Keratinocyte (primary cell): Measurements from ENCODE around the gene RIN3. TPM values are rescaled to one million over a fixed set of nuclear protein-coding genes. Genes with fewer than 3 reads are reported as not detected.

Experiments used
- DNase-seq: peaks from one replicate; pipeline ENCODE4 v3.0.0-alpha.2; 2011; ENCODE audit warnings: low read depth, missing footprints, low spot score
- FAIRE-seq: peaks from 2 replicates; lab custom pipeline; 2011; peaks lifted over from hg19 to GRCh38; lab: Jason Lieb, UNC
- H2AFZ ChIP-seq: 2 replicates; pipeline ENCODE4 v1.6.0; 2012; ENCODE audit warnings: low read length, control low read depth, inconsistent platforms; ENCODE audit not compliant: control insufficient read depth
- H3K27ac ChIP-seq: 2 replicates; pipeline ENCODE4 v1.5.1; 2011; ENCODE audit warnings: low read length; ENCODE audit not compliant: control insufficient read depth, insufficient read depth
- H3K27me3 ChIP-seq: 3 replicates; pipeline ENCODE4 v1.6.0; 2011; ENCODE audit warnings: low read length; ENCODE audit not compliant: control insufficient read depth, insufficient read depth; ENCODE audit errors: extremely low read depth
- H3K36me3 ChIP-seq, 2 experiments: 2 replicates in 1 of 2; 3 replicates in 1 of 2; pipeline ENCODE4 v1.5.1; 2011; ENCODE audit warnings: low read length in 2 of 2, mild to moderate bottlenecking in 1 of 2; ENCODE audit not compliant: control insufficient read depth in 2 of 2, insufficient read depth in 2 of 2; ENCODE audit errors: extremely low read depth in 1 of 2
- H3K4me1 ChIP-seq: 3 replicates; pipeline ENCODE4 v1.5.1; 2011; ENCODE audit warnings: low read length; ENCODE audit not compliant: control insufficient read depth, insufficient read depth; ENCODE audit errors: extremely low read depth
- H3K4me2 ChIP-seq: 3 replicates; pipeline ENCODE4 v1.6.0; 2011; ENCODE audit warnings: low read depth, low read length; ENCODE audit not compliant: control insufficient read depth, insufficient read depth; ENCODE audit errors: extremely low read depth
- H3K4me3 ChIP-seq, 3 experiments: fragments of 200-600 bp in 1 of 3; sonication (generic) in 1 of 3; 2 replicates in 2 of 3; 3 replicates in 1 of 3; pipeline ENCODE4 v1.5.1; 2011 to 2016; ENCODE audit warnings: low read length in 3 of 3, mild to moderate bottlenecking in 3 of 3, control low read depth in 2 of 3, inconsistent platforms in 1 of 3, low read depth in 1 of 3, mixed read lengths in 1 of 3, mixed run types in 1 of 3, moderate library complexity in 1 of 3; ENCODE audit not compliant: control insufficient read depth in 2 of 3, insufficient read depth in 2 of 3; ENCODE audit errors: extremely low read depth in 1 of 3
- H3K79me2 ChIP-seq: 2 replicates; pipeline ENCODE4 v1.6.0; 2012; ENCODE audit warnings: low read length; ENCODE audit not compliant: control insufficient read depth, insufficient read depth
- H3K9ac ChIP-seq: 3 replicates; pipeline ENCODE4 v1.6.0; 2011; ENCODE audit warnings: low read length; ENCODE audit not compliant: control insufficient read depth, insufficient read depth; ENCODE audit errors: extremely low read depth
- H3K9me1 ChIP-seq: 3 replicates; pipeline ENCODE4 v1.6.0; 2011; ENCODE audit warnings: low read length; ENCODE audit not compliant: control insufficient read depth, insufficient read depth; ENCODE audit errors: extremely low read depth
- H3K9me3 ChIP-seq: 2 replicates; pipeline ENCODE4 v1.5.1; 2012; ENCODE audit warnings: low read depth, low read length; ENCODE audit not compliant: control insufficient read depth
- H4K20me1 ChIP-seq: 3 replicates; pipeline ENCODE4 v1.6.0; 2011; ENCODE audit warnings: low read length; ENCODE audit not compliant: control insufficient read depth, insufficient read depth; ENCODE audit errors: extremely low read depth
- EZH2 ChIP-seq: IDR thresholded peaks from one replicate; pipeline ENCODE4 v1.6.1; 2012; ENCODE audit warnings: inconsistent platforms, mild to moderate bottlenecking, low read length, moderate library complexity
- dilution Hi-C: fragments of 300-500 bp; cut with MboI; formaldehyde crosslinking; loops from one replicate; pipeline ENCODE4 v1.7.0; 2020; ENCODE audit warnings: low sequenced_read_pairs; ENCODE audit not compliant: extremely low pct_ligation_motif_present
- polyA plus RNA-seq, 5 experiments: library from polyadenylated mRNA; depleted of rRNA in 3 of 5; stranded (reverse) in 3 of 5; stranded (forward) in 1 of 5; unstranded in 1 of 5; fragments of >200 nt; gene quantifications; 1 replicate in 1 of 5; 2 replicates in 3 of 5; 3 replicates in 1 of 5; pipeline versions ENCODE4 v1.2.1 to v1.2.3, GENCODE V29; 2011 to 2012; ENCODE audit warnings: missing spikeins in 2 of 5, low read depth in 1 of 5, low replicate concordance in 1 of 5
- TF ChIP-seq, protein P1 (sequence below), 3 experiments: IDR thresholded peaks in 1 of 3; conservative IDR thresholded peaks in 1 of 3; optimal IDR thresholded peaks in 1 of 3; 2 replicates in 2 of 3; 3 replicates in 1 of 3; pipeline versions ENCODE3 to v1.5.1; 2011; ENCODE audit warnings: low read length in 3 of 3, mild to moderate bottlenecking in 3 of 3, moderate library complexity in 2 of 3, control low read depth in 1 of 3, inconsistent platforms in 1 of 3; ENCODE audit not compliant: insufficient read depth in 2 of 3; ENCODE audit errors: extremely low read depth in 1 of 3

Gene RIN3
- polyA plus RNA-seq, 1 donor (not counting 4 experiments of a cell fraction or from before 2014, with no cell fraction given): 1.2 TPM

DNA sequence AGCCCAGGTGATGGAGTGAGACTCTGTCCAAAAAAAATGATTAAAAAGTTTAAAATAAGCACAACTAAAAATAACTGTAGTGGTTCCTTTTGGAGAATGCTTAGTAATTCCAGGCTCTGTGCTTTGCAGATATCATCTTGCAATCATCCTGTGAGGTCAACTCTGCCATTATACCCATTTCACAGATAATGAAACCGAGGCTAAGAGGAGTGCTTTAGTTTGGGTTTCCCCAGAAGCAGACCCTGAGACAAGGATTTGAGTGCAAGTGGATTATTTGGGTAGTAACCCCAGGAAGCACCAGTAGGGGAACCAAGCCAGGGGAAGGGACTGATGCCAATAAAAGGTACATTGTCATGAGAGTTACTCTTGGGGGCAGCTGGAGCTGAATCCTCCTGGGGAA is 44.7 kb downstream of the RIN3 start:
- DNase-seq: no peak
- peaks cover 0 to 3% of the 10 kb centered on the region in 2 experiments for H3K36me3 ChIP-seq
- no peaks in the 10 kb centered on the region for H3K79me2 ChIP-seq
- H3K9me3 ChIP-seq: no peaks in the 10 kb centered on the region
- H3K4me2 ChIP-seq: no peak overlapping the region
- no peak overlapping the region for H2AFZ ChIP-seq
- H3K27ac ChIP-seq: no peak overlapping the region
- FAIRE-seq: no peak
- no peaks in the 10 kb centered on the region for H3K27me3 ChIP-seq
- TF ChIP-seq, protein P1, sequence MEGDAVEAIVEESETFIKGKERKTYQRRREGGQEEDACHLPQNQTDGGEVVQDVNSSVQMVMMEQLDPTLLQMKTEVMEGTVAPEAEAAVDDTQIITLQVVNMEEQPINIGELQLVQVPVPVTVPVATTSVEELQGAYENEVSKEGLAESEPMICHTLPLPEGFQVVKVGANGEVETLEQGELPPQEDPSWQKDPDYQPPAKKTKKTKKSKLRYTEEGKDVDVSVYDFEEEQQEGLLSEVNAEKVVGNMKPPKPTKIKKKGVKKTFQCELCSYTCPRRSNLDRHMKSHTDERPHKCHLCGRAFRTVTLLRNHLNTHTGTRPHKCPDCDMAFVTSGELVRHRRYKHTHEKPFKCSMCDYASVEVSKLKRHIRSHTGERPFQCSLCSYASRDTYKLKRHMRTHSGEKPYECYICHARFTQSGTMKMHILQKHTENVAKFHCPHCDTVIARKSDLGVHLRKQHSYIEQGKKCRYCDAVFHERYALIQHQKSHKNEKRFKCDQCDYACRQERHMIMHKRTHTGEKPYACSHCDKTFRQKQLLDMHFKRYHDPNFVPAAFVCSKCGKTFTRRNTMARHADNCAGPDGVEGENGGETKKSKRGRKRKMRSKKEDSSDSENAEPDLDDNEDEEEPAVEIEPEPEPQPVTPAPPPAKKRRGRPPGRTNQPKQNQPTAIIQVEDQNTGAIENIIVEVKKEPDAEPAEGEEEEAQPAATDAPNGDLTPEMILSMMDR (optimal IDR thresholded peaks at IDR 0.05 in 1 of 3, IDR thresholded peaks at IDR 0.05 in 1 of 3, conservative IDR thresholded peaks at IDR 0.05 in 1 of 3; ENCODE audit: extremely low read depth in 1 of 3, insufficient read depth in 2 of 3, low read length in 3 of 3): no peak
- H3K9ac ChIP-seq: no peak overlapping the region
- no peak overlapping the region for H3K4me3 ChIP-seq
- dilution Hi-C loops: no loop called here
- H3K4me1 ChIP-seq: peaks cover 2% of the 10 kb centered on the region
- no peaks in the 10 kb centered on the region for H3K9me1 ChIP-seq
- H4K20me1 ChIP-seq: no peaks in the 10 kb centered on the region

DNA sequence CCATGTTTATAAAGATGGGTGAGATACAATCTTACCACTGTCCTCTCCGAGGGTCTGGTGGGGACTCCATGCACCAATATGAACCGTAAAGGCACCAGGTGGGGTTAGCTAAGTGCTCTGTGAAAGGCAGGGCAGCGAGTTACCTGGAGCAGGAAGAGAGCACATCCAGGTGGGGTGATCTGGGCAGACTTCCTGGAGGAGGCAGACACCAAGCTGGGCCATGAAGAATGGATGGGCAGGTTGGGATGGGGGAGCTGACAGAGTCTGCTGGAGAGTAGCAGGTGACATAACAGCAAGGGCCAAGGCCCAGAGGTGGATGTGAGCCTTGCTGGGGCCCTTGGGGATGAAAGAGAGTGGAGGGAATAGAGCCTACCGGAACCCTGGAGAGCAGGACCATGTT is 45.9 kb downstream of the RIN3 start:
- TF ChIP-seq, protein P1 (optimal IDR thresholded peaks at IDR 0.05 in 1 of 3, IDR thresholded peaks at IDR 0.05 in 1 of 3, conservative IDR thresholded peaks at IDR 0.05 in 1 of 3; ENCODE audit: extremely low read depth in 1 of 3, insufficient read depth in 2 of 3, low read length in 3 of 3): no peak
- TF ChIP-seq EZH2: no peak
- FAIRE-seq (no peak), DNase-seq (no peak)
- peaks cover 7% of the 10 kb centered on the region for H3K4me1 ChIP-seq
- H3K27me3 ChIP-seq: no peaks in the 10 kb centered on the region
- no peak overlapping the region for H3K27ac ChIP-seq
- no peak overlapping the region for H3K9ac ChIP-seq
- no peak overlapping the region for H3K4me3 ChIP-seq
- H3K4me2 ChIP-seq: no peak overlapping the region
- peaks cover 0 to 3% of the 10 kb centered on the region in 2 experiments for H3K36me3 ChIP-seq
- H3K9me3 ChIP-seq: no peaks in the 10 kb centered on the region
- H2AFZ ChIP-seq: no peak overlapping the region
- H4K20me1 ChIP-seq: no peaks in the 10 kb centered on the region
- dilution Hi-C loops: no loop called here
- no peaks in the 10 kb centered on the region for H3K79me2 ChIP-seq
- no peaks in the 10 kb centered on the region for H3K9me1 ChIP-seq
